Cortex of kidney (tissue), 1 donor: ENCODE results near the gene MCM9.

Experiments
- DNase-seq: peaks from one replicate; lab custom pipeline; 2025; lab: John Stamatoyannopoulos, UW

Gene MCM9

GRCh38 chr6:118932421-118932820, 2.5 kb downstream of the MCM9 start:
- no peak for DNase-seq

- no peak for DNase-seq
Observed at GRCh38 chr6:118931436-118931835, 3.5 kb downstream of the MCM9 start.

GRCh38 chr6:118930680-118931079, 4.3 kb downstream of the MCM9 start:
- no peak for DNase-seq

GRCh38 chr6:118923035-118923434, 11.9 kb downstream of the MCM9 start:
- DNase-seq, result no peak

- DNase-seq, result no peak
Observed at GRCh38 chr6:118921084-118921483, 13.9 kb downstream of the MCM9 start.

GRCh38 chr6:118918329-118918725, 16.6 kb downstream of the MCM9 start:
- DNase-seq, result no peak

GRCh38 chr6:118917546-118918328, 17.2 kb downstream of the MCM9 start:
- DNase-seq, result no peak

GRCh38 chr6:118914598-118914997, 20.4 kb downstream of the MCM9 start:
- DNase-seq, result no peak

- no peak for DNase-seq
Observed at GRCh38 chr6:118913161-118913560, 21.8 kb downstream of the MCM9 start.

GRCh38 chr6:118912646-118913045, 22.3 kb downstream of the MCM9 start:
- DNase-seq, result no peak

GRCh38 chr6:118908441-118908840, 26.5 kb downstream of the MCM9 start:
- no peak for DNase-seq

- no peak for DNase-seq
Observed at GRCh38 chr6:118905851-118906250, 29.1 kb downstream of the MCM9 start.

GRCh38 chr6:118905084-118905483, 29.9 kb downstream of the MCM9 start:
- DNase-seq, result no peak

- DNase-seq, result no peak
Observed at GRCh38 chr6:118903691-118904090, 31.3 kb downstream of the MCM9 start.

- no peak for DNase-seq
Observed at GRCh38 chr6:118903138-118903537, 31.8 kb downstream of the MCM9 start.

- DNase-seq, result no peak
Observed at GRCh38 chr6:118902726-118903125, 32.2 kb downstream of the MCM9 start.

GRCh38 chr6:118899948-118900347, 35.0 kb downstream of the MCM9 start:
- no peak for DNase-seq

- no peak for DNase-seq
Observed at GRCh38 chr6:118897386-118897785, 37.6 kb downstream of the MCM9 start.

- DNase-seq, result no peak
Observed at GRCh38 chr6:118896339-118897136, 38.4 kb downstream of the MCM9 start.

- DNase-seq, result no peak
Observed at GRCh38 chr6:118895859-118896258, 39.1 kb downstream of the MCM9 start.

GRCh38 chr6:118895261-118895560, 39.7 kb downstream of the MCM9 start:
- DNase-seq, result no peak

GRCh38 chr6:118894425-118895260, 40.3 kb downstream of the MCM9 start:
- DNase-seq, result no peak
